CD4-positive, alpha-beta T cell treated with Interleukin-4 for 1 hour (primary cell): Measurements from ENCODE around the gene THSD7B.
"Not testable (repeated sequence)": the region's sequence is repeated elsewhere in the genome, so short reads cannot be mapped to it uniquely, and the experiment has no call there.

Source experiments
- DNase-seq, 2 donors: peaks; one replicate each; pipeline ENCODE4 v3.0.0-alpha.2; 2020 to 2022

THSD7B gene

DNA sequence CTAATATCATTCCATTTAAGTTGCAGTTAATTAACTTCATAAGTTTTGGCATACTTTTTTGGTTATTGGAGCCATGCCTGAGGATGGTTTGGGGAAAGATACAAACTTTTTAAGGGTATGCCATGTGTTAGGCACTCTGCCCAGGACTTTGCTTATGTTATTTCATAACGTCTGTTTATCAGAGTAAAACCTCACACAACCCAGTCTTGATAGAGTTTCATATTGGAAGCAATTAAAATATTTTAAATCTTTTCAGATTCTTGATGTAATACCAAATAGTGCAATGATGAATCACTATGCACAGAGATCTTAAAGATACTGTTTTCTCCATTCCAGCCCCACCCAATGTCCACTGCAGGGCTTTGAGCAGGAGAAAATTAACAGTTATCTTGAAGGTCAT, 669.8 kb downstream of the THSD7B start:
- DNase-seq, result no peak

DNA sequence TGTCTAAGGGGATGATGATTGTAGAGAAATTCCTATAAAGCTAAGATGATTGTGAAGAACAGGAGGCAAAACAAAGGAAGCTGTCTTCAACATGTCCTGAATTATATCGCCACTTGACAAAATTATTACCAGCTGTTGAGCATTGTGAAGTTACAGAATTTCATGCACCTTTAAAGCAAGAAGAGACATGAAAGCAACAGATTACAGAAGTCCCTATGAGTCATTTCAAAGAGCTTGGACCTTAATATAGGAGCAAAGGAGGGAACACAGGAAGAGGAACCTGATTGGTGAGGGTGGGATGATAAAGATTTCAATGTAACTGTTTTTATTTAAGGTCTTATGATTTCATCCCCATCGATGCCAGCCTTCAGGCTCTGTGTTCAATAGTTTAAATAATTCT, 672.0 kb downstream of the THSD7B start:
- no peak for DNase-seq

DNA sequence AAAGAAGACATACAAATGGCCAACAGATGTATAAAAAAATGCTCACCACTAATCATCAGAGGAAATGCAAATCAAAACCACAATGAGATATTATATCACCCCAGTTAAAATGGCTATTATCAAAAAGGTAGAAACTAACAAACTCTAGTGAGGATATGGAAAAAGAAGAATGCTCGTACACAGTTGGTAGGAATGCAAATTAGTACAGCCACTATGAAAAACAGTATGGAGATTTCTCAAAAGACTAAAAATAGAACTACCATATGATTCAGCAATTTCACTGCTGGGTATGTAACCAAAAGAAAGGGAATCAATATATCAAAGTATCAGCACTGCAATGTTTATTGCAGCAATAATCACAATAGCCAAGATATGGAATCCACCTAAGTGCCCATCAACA, 679.6 kb downstream of the THSD7B start:
- no peak for DNase-seq

- no peak for DNase-seq
Measured at GRCh38 chr2:137449454-137449853, 684.1 kb downstream of the THSD7B start.

GRCh38 chr2:137454886-137455285, 689.5 kb downstream of the THSD7B start:
- DNase-seq, result no peak

- no peak for DNase-seq
Measured at GRCh38 chr2:137467246-137467862, 702.0 kb downstream of the THSD7B start.

DNA sequence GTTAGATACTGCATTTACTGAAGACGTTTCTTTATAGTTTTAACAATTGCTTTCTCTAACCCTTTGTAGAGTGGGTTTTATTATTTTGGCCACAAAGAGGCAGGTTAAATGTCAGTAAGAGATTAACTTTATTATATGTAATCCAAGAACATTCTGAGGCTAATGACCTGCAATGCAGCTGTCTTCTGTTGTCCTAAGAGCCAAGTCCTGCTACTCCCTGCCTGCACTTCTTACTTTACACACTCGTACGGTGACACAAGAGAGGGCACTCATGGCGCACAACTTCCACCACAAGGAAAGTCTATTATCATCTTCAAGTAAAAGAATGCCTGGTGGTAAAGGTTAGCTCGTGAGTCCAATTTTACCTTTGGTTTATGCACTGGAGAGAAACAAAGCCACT, 727.9 kb downstream of the THSD7B start:
- no peak for DNase-seq

GRCh38 chr2:137500599-137500998, 735.3 kb downstream of the THSD7B start:
- DNase-seq, result no peak

- no peak for DNase-seq
Measured at GRCh38 chr2:137507237-137507636, 741.9 kb downstream of the THSD7B start.

DNA sequence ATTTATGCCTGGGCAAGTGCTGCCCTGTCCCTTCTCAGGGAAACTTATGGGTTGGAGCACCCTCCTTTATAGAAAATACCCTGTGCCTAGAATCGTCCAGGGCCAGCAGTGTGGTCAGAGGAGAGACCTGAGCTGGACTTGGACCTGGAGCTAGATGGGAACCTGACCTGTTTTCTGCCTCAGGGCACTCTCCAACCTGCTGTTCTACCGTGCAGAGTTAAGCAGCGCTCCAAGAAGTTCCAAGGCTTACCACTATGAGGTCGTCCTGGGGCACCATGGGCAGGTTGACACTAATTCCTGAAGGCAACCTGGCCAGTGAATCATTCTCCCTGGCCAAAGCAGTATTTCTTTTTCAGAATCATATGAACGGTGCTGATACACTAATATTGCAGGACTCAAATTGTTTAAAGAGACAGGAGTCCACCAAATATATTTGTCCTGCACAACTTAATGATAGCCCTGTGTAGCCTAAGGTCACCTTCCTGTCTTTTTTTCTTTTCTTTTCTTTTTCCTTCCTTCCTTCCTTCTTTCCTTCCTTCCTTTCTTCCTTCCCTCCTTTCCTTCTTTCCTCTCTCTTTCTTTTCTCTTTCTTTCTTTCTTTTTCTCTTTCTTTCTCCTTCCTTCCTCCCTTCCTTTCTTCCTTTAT, 743.5 kb downstream of the THSD7B start:
- DNase-seq, result no peak

GRCh38 chr2:137511526-137511925, 746.2 kb downstream of the THSD7B start:
- no peak for DNase-seq

- no peak for DNase-seq
Measured at GRCh38 chr2:137521653-137522619, 756.6 kb downstream of the THSD7B start.

DNA sequence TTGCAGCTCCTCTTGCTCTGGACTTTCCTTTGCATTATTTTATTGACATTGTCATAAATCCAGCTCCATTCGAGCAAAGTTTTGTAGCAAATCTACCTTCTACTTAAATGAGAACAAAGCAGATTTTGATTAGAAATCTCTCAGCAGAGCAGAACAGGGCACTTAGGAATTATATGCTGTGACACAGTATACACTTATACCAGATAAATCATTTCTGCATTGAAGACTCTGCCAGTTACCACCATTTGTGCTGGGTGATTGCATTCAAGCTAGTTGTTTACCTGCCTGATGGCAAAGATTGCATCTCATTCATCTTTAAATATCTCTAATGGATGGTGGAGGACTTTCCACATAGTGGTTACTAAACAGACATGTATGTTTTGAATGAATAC, 757.3 kb downstream of the THSD7B start:
- DNase-seq, result no peak

DNA sequence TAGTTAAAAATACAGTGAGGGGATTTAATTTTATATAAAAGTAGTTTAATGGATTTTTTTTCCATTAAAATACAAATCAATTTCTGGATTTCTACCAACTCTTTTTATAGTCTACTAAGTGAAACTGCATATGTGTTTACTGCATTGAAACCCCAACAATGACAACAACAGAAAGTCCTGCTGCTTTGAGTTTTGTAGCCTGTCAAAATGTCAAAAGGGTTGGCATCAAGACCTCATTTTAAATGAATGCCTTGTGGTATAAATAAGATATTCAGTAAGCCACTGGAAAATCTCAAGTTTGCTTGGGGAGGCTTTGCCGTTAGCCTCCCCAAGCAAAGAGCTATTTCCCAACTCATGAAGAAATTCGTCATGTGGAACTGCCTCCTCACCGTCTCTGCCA, 758.6 kb downstream of the THSD7B start:
- no peak for DNase-seq

GRCh38 chr2:137525132-137525531, 759.8 kb downstream of the THSD7B start:
- DNase-seq, result no peak

- no peak for DNase-seq
Measured at GRCh38 chr2:137525641-137526190, 760.4 kb downstream of the THSD7B start.

DNA sequence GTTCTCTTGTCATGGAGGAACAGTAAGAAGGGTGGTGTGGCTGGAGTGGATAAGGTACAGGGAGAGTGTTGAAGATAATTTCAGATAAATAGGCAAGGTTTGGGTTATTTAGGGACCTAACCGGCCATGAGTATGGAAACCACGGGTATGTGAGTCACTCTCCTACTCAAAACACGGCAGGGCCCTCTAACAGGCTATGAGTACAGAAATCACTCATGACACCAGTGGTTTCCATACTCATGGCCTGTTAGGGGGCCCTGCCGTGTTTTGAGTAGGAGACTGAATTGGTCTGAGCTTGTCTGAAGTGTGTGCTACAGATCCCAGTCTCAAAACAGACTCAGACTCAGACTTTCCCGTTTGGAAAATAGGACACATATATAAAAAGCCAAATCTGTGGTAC, 770.6 kb downstream of the THSD7B start:
- no peak for DNase-seq

- DNase-seq, result no peak
Measured at GRCh38 chr2:137539336-137539735, 774.0 kb downstream of the THSD7B start.

DNA sequence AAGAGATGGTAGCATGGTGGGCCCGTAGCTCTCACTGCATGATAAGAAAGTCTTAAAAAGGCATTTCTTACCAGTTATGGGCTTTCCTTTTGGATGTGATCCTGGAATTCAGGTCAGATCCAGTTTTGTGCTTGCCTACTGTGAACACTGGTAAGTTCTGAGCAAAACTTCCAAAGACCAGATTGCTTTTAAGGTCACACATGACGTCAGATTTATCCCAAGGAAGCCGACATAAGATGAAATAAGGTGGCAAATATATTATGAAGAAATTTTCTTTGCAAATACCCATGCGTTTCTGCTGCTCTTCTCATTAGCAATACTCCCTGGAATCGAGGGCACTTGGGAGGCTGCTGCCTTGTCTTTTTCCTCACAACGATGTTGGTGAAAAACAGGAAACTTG, 782.5 kb downstream of the THSD7B start:
- DNase-seq, result no peak

GRCh38 chr2:137566387-137566786, 801.0 kb downstream of the THSD7B start:
- no peak for DNase-seq

- no peak for DNase-seq
Measured at GRCh38 chr2:137570484-137570883, 805.1 kb downstream of the THSD7B start.

- DNase-seq, result not testable (repeated sequence)
Measured at GRCh38 chr2:137587834-137588233, 822.5 kb downstream of the THSD7B start.

- not testable (repeated sequence) for DNase-seq
Measured at GRCh38 chr2:137588578-137588977, 823.2 kb downstream of the THSD7B start.

- no peak for DNase-seq
Measured at GRCh38 chr2:137590102-137590501, 824.8 kb downstream of the THSD7B start.
